Keratinocyte (primary cell): ENCODE measurements around the gene CCND1. TPM values are rescaled to one million over a fixed set of nuclear protein-coding genes. Genes with fewer than 3 reads are reported as not detected.

Experiments used
- DNase-seq: peaks from one replicate; pipeline ENCODE4 v3.0.0-alpha.2; 2011; ENCODE audit warnings: low read depth, missing footprints, low spot score
- FAIRE-seq: peaks from 2 replicates; lab custom pipeline; 2011; peaks lifted over from hg19 to GRCh38; lab: Jason Lieb, UNC
- H2AFZ ChIP-seq: 2 replicates; pipeline ENCODE4 v1.6.0; 2012; ENCODE audit warnings: low read length, control low read depth, inconsistent platforms; ENCODE audit not compliant: control insufficient read depth
- H3K27ac ChIP-seq: 2 replicates; pipeline ENCODE4 v1.5.1; 2011; ENCODE audit warnings: low read length; ENCODE audit not compliant: control insufficient read depth, insufficient read depth
- H3K27me3 ChIP-seq: 3 replicates; pipeline ENCODE4 v1.6.0; 2011; ENCODE audit warnings: low read length; ENCODE audit not compliant: control insufficient read depth, insufficient read depth; ENCODE audit errors: extremely low read depth
- H3K36me3 ChIP-seq, 2 experiments: 2 replicates in 1 of 2; 3 replicates in 1 of 2; pipeline ENCODE4 v1.5.1; 2011; ENCODE audit warnings: low read length in 2 of 2, mild to moderate bottlenecking in 1 of 2; ENCODE audit not compliant: control insufficient read depth in 2 of 2, insufficient read depth in 2 of 2; ENCODE audit errors: extremely low read depth in 1 of 2
- H3K4me1 ChIP-seq: 3 replicates; pipeline ENCODE4 v1.5.1; 2011; ENCODE audit warnings: low read length; ENCODE audit not compliant: control insufficient read depth, insufficient read depth; ENCODE audit errors: extremely low read depth
- H3K4me2 ChIP-seq: 3 replicates; pipeline ENCODE4 v1.6.0; 2011; ENCODE audit warnings: low read depth, low read length; ENCODE audit not compliant: control insufficient read depth, insufficient read depth; ENCODE audit errors: extremely low read depth
- H3K4me3 ChIP-seq, 3 experiments: fragments of 200-600 bp in 1 of 3; sonication (generic) in 1 of 3; 2 replicates in 2 of 3; 3 replicates in 1 of 3; pipeline ENCODE4 v1.5.1; 2011 to 2016; ENCODE audit warnings: low read length in 3 of 3, mild to moderate bottlenecking in 3 of 3, control low read depth in 2 of 3, inconsistent platforms in 1 of 3, low read depth in 1 of 3, mixed read lengths in 1 of 3, mixed run types in 1 of 3, moderate library complexity in 1 of 3; ENCODE audit not compliant: control insufficient read depth in 2 of 3, insufficient read depth in 2 of 3; ENCODE audit errors: extremely low read depth in 1 of 3
- H3K79me2 ChIP-seq: 2 replicates; pipeline ENCODE4 v1.6.0; 2012; ENCODE audit warnings: low read length; ENCODE audit not compliant: control insufficient read depth, insufficient read depth
- H3K9ac ChIP-seq: 3 replicates; pipeline ENCODE4 v1.6.0; 2011; ENCODE audit warnings: low read length; ENCODE audit not compliant: control insufficient read depth, insufficient read depth; ENCODE audit errors: extremely low read depth
- H3K9me1 ChIP-seq: 3 replicates; pipeline ENCODE4 v1.6.0; 2011; ENCODE audit warnings: low read length; ENCODE audit not compliant: control insufficient read depth, insufficient read depth; ENCODE audit errors: extremely low read depth
- H3K9me3 ChIP-seq: 2 replicates; pipeline ENCODE4 v1.5.1; 2012; ENCODE audit warnings: low read depth, low read length; ENCODE audit not compliant: control insufficient read depth
- H4K20me1 ChIP-seq: 3 replicates; pipeline ENCODE4 v1.6.0; 2011; ENCODE audit warnings: low read length; ENCODE audit not compliant: control insufficient read depth, insufficient read depth; ENCODE audit errors: extremely low read depth
- CTCF ChIP-seq, 3 experiments: IDR thresholded peaks in 1 of 3; conservative IDR thresholded peaks in 1 of 3; optimal IDR thresholded peaks in 1 of 3; 2 replicates in 2 of 3; 3 replicates in 1 of 3; pipeline versions ENCODE3 to v1.5.1; 2011; ENCODE audit warnings: low read length in 3 of 3, mild to moderate bottlenecking in 3 of 3, moderate library complexity in 2 of 3, control low read depth in 1 of 3, inconsistent platforms in 1 of 3; ENCODE audit not compliant: insufficient read depth in 2 of 3; ENCODE audit errors: extremely low read depth in 1 of 3
- EZH2 ChIP-seq: IDR thresholded peaks from one replicate; pipeline ENCODE4 v1.6.1; 2012; ENCODE audit warnings: inconsistent platforms, mild to moderate bottlenecking, low read length, moderate library complexity
- dilution Hi-C: fragments of 300-500 bp; cut with MboI; formaldehyde crosslinking; loops from one replicate; pipeline ENCODE4 v1.7.0; 2020; ENCODE audit warnings: low sequenced_read_pairs; ENCODE audit not compliant: extremely low pct_ligation_motif_present
- polyA plus RNA-seq, 5 experiments: library from polyadenylated mRNA; depleted of rRNA in 3 of 5; stranded (reverse) in 3 of 5; stranded (forward) in 1 of 5; unstranded in 1 of 5; fragments of >200 nt; gene quantifications; 1 replicate in 1 of 5; 2 replicates in 3 of 5; 3 replicates in 1 of 5; pipeline versions ENCODE4 v1.2.1 to v1.2.3, GENCODE V29; 2011 to 2012; ENCODE audit warnings: missing spikeins in 2 of 5, low read depth in 1 of 5, low replicate concordance in 1 of 5

CCND1 gene
- polyA plus RNA-seq, 1 donor (not counting 4 experiments of a cell fraction or from before 2014, with no cell fraction given): 124 TPM

DNA sequence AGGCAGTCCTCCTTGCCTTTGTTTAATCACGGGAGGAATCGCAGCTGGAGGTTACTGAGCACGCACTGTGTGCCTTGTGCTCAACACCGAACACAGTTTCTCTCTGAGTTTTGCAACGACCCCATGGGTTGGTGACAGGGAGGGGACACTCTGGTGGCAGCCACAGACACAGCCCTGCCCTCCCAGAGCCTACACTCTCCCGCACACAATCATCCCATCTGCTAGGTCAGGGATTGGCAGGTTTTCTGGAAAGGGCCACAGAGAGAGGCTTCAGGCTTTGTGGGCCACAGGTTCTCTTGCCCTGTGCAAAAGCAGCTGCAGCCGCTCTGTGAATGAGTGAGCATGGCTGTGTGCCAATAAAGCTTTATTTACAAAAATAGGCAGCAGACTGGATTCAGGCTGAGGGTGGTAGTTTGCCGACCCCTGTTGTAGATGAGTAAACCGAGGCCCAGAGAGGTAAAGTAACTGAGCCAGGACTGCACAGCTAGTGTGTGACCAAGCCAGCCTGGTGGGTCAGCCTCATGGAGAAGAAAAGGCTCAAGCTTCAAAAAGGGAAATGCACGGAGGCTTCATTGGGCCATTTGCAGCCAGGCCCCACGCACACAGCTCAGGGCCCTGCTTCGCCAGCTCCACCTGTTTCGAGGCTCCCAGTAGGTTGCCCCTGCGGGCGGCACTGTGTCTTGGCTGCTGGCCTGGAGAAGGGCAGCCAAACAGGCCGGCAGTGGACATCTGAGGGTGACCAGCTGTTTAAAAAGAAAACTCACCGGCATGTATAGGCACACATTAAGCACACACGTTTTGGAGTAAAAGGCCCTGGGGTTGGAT lies 17.9 kb downstream of the CCND1 start:
- Histone ChIP-seq H3K79me2 (no peaks in the 10 kb centered on the region), H4K20me1 (no peaks in the 10 kb centered on the region), H3K4me1 (no peaks in the 10 kb centered on the region), H3K27me3 (no peaks in the 10 kb centered on the region), H3K9ac (no peak overlapping the region), H3K27ac (no peak overlapping the region), H3K4me2 (no peak overlapping the region), H3K9me1 (no peaks in the 10 kb centered on the region), H3K36me3 (peaks cover 2 to 8% of the 10 kb centered on the region in 2 experiments), H3K4me3 (no peak overlapping the region), H3K9me3 (no peaks in the 10 kb centered on the region), H2AFZ (no peak overlapping the region)
- FAIRE-seq: no peak
- dilution Hi-C loops: no loop called here
- no peak for TF ChIP-seq CTCF (optimal IDR thresholded peaks at IDR 0.05 in 1 of 3, IDR thresholded peaks at IDR 0.05 in 1 of 3, conservative IDR thresholded peaks at IDR 0.05 in 1 of 3; ENCODE audit: extremely low read depth in 1 of 3, insufficient read depth in 2 of 3, low read length in 3 of 3)
- TF ChIP-seq EZH2: no peak
- DNase-seq: no peak

DNA sequence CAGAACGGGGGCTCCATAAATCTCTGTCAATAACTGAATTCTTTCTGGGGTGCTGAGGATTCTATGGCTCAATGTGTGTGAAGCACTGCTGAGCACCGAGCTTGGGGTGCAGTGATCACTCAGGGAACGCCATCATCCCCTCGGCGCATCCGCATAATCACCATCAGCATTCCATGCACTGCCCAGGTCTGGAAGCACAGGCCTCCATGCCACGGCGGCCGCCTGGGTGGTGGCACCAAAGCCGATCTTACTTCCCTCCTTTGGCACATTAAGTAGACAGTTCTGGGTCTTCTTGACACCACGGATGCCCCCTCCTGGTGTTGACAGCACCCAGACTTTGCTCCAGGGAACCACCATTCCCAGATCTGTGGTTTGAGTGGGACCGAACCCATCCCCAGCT lies 18.6 kb downstream of the CCND1 start:
- FAIRE-seq: no peak
- no peak overlapping the region for H3K9ac ChIP-seq
- peaks cover 7% of the 10 kb centered on the region in 2 experiments for H3K36me3 ChIP-seq

More for the DNA sequence above, 18.6 kb downstream of the CCND1 start:
- no peak overlapping the region for H3K27ac ChIP-seq
- TF ChIP-seq EZH2: no peak
- TF ChIP-seq CTCF (optimal IDR thresholded peaks at IDR 0.05 in 1 of 3, IDR thresholded peaks at IDR 0.05 in 1 of 3, conservative IDR thresholded peaks at IDR 0.05 in 1 of 3; ENCODE audit: extremely low read depth in 1 of 3, insufficient read depth in 2 of 3, low read length in 3 of 3): no peak
- H3K4me2 ChIP-seq: no peak overlapping the region
- no peaks in the 10 kb centered on the region for H3K4me1 ChIP-seq
- no peaks in the 10 kb centered on the region for H3K27me3 ChIP-seq
- no peak overlapping the region for H3K4me3 ChIP-seq
- no peaks in the 10 kb centered on the region for H3K9me1 ChIP-seq
- dilution Hi-C loops: no loop called here
- no peaks in the 10 kb centered on the region for H3K9me3 ChIP-seq
- H4K20me1 ChIP-seq: peaks cover 3% of the 10 kb centered on the region
- DNase-seq: no peak
- no peak overlapping the region for H2AFZ ChIP-seq
- H3K79me2 ChIP-seq: no peaks in the 10 kb centered on the region
